Vagina (tissue), 2 donors: Measurements from ENCODE around the gene ACTR5.

Source experiments
- CTCF ChIP-seq, 3 experiments: fragments of 450-650 bp in 2 of 3; fragments of 200-600 bp in 1 of 3; sonication (generic) in 1 of 3; IDR thresholded peaks; one replicate each; pipeline ENCODE4 v1.5.1; 2017 to 2019; ENCODE audit warnings: antibody characterized with exemption in 3 of 3, mild to moderate bottlenecking in 2 of 3, moderate library complexity in 2 of 3
- POLR2A ChIP-seq, 2 donors: fragments of 450-650 bp; IDR thresholded peaks; one replicate each; pipeline ENCODE4 v1.6.1; 2017; ENCODE audit warnings: antibody characterized with exemption in 2 of 2, mild to moderate bottlenecking in 2 of 2, moderate library complexity in 2 of 2

- TF ChIP-seq CTCF (IDR thresholded peaks at IDR 0.05), result no peak
- no peak for TF ChIP-seq POLR2A (IDR thresholded peaks at IDR 0.05)
Observed at GRCh38 chr20:38771621-38772020, 23.4 kb downstream of the ACTR5 start.
